Epithelial cell of proximal tubule (primary cell): ENCODE results near the gene RNPEP. TPM values are rescaled to one million over a fixed set of nuclear protein-coding genes. Genes with fewer than 3 reads are reported as not detected.
"Not testable (repeated sequence)": the region's sequence is repeated elsewhere in the genome, so short reads cannot be mapped to it uniquely, and the experiment has no call there.

Experiments
- DNase-seq: peaks from one replicate; pipeline ENCODE4 v3.0.0-alpha.2; 2011; ENCODE audit warnings: low read depth
- H3K4me3 ChIP-seq: 2 replicates; pipeline ENCODE4 v1.5.1; 2011; ENCODE audit warnings: low read depth, mild to moderate bottlenecking, low read length
- total RNA-seq: library from RNA; depleted of rRNA; stranded (reverse); fragments of >200 nt; gene quantifications from 2 replicates; pipeline ENCODE4 v1.2.3, GENCODE V29; 2015
- TF ChIP-seq, protein P1 (sequence below): conservative IDR thresholded peaks from 2 replicates; pipeline ENCODE4 v1.5.1; 2012; ENCODE audit warnings: low read depth, mild to moderate bottlenecking, low read length

Gene RNPEP
- total RNA-seq, 1 donor from 2014 or later, result 124 TPM

DNA sequence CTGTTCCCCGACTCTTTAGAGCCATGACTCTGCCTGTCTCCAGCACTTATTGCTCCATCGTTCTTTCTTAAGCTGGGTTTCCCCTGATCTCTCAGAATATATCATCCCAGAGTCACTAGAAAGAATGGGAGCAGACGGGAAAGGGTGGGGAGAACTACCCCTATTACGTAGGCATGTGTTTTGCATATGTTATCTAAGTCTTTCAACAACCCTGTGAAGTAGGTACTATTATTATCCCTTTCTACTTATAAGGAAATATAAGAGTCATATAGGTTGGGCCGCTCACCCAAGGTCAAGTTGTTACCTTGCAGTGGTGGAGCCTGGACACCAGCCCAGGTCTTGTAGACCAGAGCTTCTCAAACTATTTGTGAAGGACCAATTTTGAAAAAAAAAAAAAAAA lies 66.7 kb downstream of the RNPEP start:
- DNase-seq, result no peak
- TF ChIP-seq, protein P1, sequence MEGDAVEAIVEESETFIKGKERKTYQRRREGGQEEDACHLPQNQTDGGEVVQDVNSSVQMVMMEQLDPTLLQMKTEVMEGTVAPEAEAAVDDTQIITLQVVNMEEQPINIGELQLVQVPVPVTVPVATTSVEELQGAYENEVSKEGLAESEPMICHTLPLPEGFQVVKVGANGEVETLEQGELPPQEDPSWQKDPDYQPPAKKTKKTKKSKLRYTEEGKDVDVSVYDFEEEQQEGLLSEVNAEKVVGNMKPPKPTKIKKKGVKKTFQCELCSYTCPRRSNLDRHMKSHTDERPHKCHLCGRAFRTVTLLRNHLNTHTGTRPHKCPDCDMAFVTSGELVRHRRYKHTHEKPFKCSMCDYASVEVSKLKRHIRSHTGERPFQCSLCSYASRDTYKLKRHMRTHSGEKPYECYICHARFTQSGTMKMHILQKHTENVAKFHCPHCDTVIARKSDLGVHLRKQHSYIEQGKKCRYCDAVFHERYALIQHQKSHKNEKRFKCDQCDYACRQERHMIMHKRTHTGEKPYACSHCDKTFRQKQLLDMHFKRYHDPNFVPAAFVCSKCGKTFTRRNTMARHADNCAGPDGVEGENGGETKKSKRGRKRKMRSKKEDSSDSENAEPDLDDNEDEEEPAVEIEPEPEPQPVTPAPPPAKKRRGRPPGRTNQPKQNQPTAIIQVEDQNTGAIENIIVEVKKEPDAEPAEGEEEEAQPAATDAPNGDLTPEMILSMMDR, result no peak
- no peak overlapping the region for H3K4me3 ChIP-seq

DNA sequence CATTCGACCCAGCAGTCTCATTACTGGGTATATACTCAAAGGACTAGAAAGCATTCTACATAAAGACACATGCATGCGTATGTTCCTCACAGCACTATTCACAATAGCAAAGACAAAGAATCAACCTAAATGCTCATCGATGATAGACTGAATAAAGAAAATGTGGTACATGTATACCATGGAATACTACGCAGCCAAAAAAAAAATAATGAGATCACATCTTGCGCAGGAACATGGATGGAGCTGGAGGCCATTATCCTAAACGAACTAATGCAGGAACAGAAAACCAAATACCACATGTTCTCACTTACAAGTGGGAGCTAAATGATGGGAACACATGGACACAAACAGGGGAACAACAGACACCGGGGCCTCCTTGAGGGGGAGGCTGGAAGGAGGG lies 71.6 kb downstream of the RNPEP start:
- no peak for DNase-seq
- no peak overlapping the region for H3K4me3 ChIP-seq
- TF ChIP-seq, protein P1, result no peak

DNA sequence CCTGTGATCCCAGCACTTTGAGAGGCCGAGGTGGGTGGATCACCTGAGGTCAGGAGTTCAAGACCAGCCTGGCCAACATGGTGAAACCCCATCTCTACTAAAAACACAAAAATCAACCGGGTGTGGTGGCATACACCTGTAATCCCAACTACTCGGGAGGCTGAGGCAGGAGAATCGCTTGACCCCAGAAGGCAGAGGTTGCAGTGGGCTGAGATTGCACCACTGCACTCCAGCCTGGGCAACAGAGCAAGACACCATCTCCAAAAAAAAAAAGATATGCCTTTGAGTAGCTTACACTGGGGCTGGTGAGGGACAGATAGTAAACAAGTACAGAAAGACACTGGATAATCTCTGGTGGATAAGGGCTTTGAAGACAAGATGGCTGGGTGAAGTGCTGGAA lies 72.2 kb downstream of the RNPEP start:
- not testable (repeated sequence) for DNase-seq, H3K4me3 ChIP-seq

Other genes starting within 250 kb of the RNPEP start
- gene IPO9, start 153.5 kb upstream of the RNPEP start, total RNA-seq, result 16.3 and 21.7 TPM in 2 replicates
- 10.9 and 22.4 TPM in 2 replicates for gene SHISA4, start 93.8 kb upstream of the RNPEP start, total RNA-seq
- gene LMOD1, start 36.1 kb upstream of the RNPEP start, total RNA-seq, result not detected in 2 replicates
- gene TIMM17A, start 27.1 kb upstream of the RNPEP start, total RNA-seq, result 59.6 and 81.5 TPM in 2 replicates
- gene ELF3, start 27.9 kb downstream of the RNPEP start, total RNA-seq, result 70.2 and 265 TPM in 2 replicates
- gene GPR37L1, start 140.3 kb downstream of the RNPEP start, total RNA-seq, result 0.06 and 0.07 TPM in 2 replicates
- 33.8 and 47.0 TPM in 2 replicates for gene ARL8A, start 162.1 kb downstream of the RNPEP start, total RNA-seq
- gene PTPN7, start 178.0 kb downstream of the RNPEP start, total RNA-seq, result 0.06 TPM in 1 of 2 replicates, not detected in the other
- under 0.01 TPM in 1 of 2 replicates, not detected in the other for gene LGR6, start 211.2 kb downstream of the RNPEP start, total RNA-seq